HG02943 (cell line): Measurements from ENCODE around the gene RALGDS.

Experiments used
- ATAC-seq: cut with Tn5 transposase; IDR thresholded peaks from one replicate; pipeline ENCODE4 v1.9.1; 2021; ENCODE audit warnings: mild to moderate bottlenecking, low read depth, moderate library complexity; ENCODE audit not compliant: unreplicated experiment

Gene RALGDS

DNA sequence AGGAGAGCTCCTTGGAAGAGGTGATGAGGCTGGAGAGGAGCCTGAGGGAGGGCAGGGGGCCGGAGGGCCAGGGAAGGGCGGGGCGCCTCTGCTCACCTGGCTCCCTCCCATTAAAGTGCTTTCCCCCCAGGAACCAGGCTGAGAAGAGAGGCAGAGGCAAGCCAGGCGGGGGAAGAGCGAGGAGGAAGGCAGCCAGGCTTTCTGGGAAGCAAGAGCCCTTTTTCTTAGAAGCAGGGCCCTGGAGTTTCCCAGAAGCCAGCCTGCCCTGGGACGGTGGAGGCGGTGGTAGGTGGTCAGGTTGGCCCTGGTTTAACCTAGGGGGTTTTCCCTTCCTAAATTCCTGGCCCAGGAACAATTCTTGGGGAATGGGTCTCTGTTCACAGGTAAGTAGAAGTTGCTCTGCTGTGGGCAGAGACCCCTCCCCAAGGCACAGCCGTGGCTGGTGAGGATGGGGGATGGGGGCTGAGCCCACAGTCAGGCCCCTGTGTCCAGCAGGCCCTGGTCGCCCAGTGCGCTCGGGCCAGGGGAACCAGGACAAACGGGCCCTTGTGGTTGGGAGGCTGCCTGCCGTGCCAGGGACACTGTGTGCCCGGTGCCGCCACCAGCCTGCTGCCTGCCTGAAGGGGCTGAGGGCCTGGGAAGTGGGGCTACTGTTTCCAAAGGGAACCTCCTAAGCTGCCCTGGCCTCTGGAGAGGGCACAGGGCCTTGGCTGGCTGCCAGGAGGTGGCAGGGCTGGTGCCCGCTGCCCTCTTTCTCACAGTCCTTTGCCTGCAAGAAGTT, 16.6 kb upstream of the RALGDS start:
- no peak for ATAC-seq

DNA sequence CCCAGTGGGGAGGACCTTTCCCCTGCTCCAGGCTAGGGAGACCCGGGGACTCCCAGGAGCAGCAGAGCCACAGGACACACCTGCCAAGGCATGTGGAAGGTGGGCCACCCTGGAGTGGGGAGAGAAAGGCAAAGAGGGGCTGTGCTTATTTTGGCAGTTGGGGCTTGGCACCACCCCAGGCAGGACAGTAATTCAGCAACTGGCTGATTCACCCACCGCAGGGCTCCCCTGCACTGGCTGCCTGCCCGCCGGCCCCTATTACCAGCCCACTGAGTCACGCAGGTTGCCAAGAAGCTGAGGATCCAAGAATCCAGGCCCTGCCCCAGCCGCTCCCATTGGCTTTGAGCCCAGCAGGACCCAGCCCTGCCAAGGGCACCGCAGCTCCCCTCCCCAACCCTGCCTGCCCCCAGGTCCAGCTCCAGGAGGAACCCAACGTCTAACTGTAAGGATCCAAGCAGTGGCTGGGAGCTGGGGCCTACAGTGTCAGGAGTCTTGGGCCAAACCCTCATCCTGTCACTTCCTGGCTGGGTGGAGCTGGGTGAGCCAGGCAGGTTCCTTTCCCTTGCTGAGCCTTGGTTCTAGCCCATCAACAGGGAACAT, 14.2 kb upstream of the RALGDS start:
- no peak for ATAC-seq

DNA sequence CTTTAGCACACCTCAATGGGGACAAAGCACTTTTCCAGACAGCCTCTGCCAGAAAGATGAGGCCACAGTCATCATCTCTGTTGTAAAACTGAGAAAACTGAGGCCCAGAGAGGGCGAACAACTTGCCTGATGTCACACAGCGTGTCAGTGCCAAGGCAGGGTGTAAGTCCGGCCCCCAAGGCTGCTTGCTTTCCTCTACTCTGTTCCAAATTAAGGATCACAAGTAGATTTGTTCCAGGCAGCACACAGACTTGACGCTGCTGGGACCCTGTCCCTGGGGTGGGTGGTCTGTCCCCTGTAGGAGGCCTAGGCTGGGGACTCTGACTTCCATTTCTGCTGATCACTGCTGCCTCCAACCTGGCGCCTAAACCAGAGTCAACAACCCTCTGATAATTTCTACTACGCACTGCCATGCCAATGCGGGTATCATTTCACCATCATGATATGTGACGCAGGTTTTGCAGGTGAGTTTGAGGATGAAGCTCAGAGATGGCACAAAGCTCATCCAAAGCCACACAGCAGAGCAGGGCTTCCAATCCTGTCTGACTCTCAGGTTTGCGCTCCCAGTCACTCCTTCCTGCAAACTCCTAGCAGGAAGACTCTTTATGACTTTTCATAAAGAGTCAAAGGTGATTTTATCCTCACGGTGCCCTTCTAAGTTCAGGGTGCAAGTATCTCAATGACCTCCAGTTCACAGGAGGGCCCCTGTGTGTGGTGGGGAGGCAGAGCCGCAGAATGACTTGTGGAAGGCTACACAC, 13.5 kb upstream of the RALGDS start:
- no peak for ATAC-seq

DNA sequence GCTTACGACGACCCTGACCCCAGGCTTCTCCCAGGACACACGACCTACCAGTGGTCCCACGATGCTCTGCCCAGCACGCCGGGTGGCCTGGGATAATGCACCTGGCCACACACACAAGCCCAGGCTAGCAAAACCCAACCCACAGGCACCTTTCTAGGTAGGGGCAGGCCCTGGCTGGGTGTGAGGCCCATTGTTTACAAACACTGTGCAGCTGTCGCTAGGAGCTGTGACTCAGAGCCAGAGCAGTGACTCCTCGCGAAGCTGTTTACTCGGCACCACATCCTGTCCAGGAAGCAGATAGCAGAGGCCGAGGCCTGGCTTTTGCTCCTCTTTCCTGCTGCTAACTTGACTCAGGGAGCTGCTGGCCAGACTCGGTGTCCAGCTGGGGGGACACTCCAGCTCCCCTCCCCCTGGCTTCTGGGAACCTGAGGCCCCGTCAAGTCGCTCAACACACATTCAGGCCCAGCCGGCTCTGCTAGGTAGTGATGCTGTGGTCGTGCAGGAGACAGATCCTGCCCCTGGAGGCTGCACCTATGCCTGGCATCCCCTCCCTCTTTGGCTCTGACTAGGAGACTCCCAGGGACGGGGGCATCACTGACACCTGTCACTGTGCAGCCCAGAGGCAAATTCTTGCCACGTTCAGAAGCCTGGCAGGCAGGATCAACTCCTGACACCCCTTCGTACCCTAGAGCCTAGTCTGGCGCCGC, 12.8 kb upstream of the RALGDS start:
- peak; percentile 76 for ATAC-seq

DNA sequence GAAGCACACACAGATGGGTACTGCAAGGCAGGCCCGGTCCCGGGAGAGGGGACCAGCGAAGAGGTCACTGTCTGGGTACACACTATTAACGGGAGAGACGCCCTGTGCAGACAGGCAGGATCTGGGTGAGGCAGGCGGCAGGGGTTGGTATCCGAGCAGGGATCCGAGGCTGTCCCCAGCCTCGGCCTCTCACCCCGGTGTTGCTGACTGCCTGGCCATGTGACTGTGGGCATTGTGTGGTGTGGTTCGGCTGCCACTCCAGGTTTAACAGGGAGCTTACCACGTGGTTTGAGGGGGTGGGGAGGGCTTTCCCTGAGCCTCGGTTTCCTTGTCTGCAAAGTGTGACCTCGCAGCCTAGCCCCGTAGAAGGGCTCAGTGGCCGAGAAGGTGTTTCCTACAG, 11.1 kb upstream of the RALGDS start:
- ATAC-seq, result no peak

DNA sequence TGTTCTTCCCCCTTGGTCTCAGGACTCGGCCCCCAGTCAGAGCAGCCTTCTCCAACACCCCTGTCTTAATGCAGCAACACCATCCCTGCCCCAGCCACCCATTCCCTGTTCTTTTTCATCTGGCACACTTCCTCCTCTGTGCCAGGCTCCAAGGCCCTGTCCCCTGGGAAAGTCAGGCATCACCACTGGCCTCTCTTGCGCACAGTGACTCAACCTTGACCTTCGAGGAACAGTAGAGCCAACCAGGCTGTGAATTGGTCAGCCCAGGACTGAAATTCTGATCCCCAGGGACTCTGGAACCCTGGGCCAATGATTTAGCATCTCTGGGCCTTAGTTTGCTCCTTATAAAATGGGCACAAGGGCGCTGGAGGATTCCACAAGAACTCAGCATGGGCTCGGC, 10.5 kb upstream of the RALGDS start:
- no peak for ATAC-seq

DNA sequence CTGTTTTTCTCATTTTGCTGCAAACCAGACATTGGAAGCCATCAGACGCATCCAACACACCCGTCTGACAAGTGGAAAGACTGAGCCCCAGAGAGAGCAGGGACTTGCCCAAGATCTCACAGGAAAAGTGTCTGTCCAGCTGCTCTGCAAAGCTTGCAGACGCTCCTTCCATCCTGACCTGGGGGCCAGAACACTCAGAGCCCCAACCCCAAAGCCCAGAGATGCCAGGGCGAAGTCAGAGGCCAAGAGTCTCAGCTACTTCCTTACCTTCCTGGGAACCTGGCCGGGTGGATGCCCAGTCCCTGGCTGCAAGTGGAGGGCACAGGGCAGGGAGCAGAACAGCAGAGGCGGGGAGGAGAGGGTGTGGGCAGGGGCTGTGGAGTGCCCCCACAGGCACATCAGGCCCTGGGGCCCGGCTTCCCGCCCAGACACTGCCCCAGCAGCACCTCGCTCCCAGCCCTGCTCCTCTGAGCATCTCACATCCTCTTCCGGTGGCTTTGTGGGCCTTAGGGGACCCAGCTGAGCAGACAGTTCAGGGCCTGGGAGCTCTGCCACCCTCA, 9.7 kb upstream of the RALGDS start:
- no peak for ATAC-seq

DNA sequence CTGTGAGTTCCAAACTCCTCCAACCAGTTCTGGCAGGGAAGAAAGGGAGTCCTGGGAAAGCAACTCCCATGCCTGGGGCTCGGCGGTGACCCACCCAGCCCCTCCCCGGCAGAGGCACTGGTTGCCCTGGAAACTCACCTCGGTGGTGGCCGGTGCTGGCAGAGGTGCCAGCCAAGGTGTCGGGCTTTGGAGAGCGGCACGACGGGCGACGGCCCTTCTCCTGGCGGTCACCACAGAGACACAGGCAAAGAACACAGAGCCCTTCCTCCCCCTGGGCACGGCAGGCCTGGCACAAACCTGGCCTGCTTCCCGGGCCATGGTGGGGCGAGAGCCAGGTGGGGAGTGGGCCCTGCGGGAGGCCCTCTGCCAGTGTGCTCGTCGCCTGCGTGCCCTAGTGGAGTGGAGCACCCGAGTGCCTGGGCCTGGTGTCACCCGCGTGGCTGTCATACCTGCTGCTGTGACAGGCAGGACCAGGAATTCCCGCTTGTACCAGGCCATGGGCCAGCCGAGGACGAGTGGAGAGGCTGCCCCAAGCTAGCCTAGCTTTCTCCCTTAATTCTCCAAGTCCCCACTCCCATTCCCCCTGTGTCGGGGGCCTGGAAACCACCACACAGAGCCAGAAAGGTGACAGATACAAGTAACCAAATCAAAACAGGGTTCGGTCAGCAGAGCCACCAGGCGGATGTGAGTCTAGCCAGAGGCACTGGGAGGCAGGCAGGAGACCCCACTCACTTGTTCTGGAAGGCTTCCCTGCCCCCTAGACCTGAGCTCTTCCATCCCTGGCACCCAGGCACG, 8.2 kb upstream of the RALGDS start:
- ATAC-seq, result no peak

DNA sequence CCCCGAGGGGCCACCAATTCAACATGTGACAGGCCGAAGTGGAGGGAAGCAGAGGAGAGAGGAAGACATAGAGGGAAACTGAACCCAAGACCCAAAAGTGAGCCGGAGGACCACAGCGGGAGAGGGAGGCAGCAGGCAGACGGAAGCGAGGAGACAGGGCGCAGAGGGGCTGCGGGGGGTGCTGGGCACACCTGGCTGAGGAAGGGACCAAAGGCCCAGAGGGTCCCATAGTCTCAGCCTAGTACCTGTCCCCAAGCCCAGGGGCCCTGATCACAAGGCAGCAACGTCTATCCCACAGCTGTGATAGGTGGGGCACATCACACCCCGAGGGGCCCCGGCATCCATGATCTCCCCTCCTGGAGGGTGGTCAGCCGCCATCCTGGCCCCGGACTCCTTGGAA, 7.1 kb upstream of the RALGDS start:
- no peak for ATAC-seq

DNA sequence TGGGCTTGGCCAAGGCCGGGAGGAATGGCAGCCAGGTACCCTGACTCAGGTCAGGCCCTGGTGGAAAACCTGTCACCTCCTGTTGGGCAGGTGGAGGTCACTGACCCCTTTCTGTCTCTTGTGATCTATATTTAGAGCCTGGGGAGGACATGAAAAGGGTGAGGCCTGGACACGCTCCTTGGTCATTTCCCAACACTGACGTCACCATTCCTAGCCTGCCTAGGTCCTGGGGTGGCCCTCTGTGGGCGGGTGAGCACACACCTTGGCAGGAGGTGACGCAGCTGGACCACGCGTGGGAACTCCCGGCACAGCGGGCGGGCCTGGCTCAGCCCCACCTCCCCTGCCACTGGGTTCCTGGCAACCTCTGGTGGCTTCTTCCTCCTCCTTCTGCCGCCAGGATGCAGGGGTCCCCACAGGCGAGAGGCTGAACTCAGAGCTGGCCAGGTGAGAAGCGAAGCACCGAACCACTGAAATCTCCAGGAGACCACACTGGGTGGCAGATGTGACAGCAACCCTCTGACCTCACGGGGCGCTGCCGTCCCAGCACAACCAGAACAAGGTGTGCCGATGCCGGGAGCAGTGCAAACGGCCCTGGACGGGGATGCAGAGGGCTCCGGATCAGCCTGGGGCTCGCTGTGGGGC, 6.4 kb upstream of the RALGDS start:
- no peak for ATAC-seq

DNA sequence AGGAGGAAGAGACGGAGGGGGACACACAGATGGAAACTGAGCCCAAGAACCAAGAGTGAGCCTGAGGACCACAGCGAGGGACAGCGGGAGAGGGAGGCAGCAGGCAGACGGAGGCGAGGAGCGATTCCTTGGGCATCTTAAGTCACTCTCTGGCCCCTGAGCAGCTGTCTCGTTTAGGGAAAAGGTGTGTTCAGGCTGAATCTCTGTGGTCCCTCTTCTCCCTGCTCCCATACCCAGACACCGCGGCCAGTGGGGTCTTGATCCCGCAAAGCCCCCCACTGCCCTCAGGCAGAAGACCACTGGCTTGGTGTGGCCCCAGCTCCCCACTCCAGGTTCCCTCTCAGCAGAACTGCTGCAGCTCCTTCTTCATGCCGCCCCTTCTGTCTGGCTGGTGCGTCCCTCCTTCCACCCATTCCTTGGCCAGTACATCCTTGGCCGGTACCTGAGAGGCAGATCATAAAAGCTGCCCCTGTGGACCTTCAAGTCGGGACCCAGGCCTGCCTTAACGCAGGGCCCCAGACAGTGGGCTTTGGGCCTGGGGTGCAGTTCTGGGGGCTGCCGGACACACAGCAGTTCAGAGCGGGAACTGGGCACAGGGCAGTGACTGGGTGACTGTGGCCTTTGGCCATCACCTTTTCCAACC, 5.8 kb upstream of the RALGDS start:
- no peak for ATAC-seq

DNA sequence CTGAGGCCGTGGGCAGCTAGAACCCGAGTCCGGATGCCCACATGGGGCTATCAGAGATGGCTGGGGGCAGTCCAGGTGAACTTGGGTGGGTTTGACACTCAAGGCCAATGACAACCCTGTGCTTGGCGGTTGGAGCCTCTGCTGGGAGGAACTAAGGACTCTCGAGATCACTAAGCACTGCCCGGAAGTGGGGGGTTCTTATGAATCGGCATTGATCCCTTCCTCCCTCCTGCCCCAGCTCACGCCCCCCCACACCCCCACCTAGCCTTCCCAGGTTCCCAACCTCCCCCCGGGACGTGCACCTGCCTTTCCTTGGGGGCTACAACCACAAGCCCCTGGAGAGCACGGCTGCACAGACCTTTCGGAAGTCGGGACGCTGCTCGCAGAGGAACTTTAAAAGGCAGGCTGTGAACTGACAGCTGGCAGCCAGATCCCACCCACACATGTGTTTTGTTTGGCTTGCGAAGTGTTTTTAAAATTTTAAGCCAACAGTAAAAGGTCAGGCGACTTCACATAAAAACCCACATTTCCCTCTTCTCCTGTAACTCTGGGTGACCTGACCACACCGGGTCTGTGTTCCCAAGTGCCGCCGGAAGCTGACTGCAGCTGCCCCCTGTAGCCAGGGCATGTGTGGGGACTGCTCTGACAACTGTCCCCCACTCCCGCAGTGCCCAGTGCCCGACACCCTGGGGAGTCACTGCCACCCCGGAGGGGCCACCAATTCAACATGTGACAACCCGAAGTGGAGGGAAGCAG, 5.1 kb upstream of the RALGDS start:
- ATAC-seq, result no peak

DNA sequence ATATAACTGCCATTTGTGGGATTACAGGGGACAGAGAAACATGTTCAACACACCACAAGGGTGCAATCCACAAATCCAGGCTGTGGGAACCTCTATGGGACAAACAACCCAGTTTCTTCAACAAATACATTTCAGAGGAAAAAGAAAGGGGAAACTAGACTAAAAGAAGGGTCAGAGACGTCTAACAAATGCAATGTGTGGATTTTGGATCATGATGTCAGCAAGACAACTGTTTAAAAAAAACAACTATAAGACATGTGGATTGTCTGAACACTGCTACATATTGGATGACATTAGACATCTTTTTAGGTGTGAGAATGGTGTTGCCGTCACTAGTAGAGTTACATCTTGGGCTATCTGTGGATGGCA, 3.9 kb upstream of the RALGDS start:
- ATAC-seq, result no peak

DNA sequence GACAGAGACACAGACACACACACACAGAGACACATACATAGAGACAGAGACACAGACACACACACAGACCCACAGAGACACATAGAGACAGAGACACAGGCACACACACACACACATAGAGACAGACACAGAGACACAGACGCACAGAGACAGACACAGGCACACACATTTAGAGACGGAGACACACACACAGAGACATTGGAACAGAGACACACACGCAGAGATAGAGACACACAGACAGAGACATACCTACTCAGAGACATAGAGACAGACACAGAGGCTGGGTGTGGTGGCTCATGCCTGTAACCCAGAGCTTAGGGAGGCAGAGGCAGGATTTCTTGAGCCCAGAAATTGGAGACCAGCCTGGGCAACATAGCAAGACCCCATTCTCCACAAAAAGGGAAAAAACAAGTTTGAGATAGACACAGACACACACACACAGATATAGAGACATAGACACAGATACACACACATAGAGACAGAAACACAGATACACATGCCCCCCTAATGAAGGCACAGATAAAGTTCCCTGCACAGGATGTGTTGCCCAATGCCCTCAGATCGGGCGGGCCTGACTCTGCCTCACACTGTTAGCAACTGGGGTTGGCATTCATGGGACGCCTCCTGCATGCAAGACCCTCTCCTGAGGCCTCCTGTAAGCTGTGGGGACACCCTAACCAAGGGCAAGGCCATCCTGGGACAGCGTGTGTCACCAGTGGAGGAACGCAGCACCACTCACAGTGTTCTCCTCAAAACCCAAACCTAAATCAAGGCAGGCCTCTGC, 3.3 kb upstream of the RALGDS start:
- ATAC-seq, result no peak

DNA sequence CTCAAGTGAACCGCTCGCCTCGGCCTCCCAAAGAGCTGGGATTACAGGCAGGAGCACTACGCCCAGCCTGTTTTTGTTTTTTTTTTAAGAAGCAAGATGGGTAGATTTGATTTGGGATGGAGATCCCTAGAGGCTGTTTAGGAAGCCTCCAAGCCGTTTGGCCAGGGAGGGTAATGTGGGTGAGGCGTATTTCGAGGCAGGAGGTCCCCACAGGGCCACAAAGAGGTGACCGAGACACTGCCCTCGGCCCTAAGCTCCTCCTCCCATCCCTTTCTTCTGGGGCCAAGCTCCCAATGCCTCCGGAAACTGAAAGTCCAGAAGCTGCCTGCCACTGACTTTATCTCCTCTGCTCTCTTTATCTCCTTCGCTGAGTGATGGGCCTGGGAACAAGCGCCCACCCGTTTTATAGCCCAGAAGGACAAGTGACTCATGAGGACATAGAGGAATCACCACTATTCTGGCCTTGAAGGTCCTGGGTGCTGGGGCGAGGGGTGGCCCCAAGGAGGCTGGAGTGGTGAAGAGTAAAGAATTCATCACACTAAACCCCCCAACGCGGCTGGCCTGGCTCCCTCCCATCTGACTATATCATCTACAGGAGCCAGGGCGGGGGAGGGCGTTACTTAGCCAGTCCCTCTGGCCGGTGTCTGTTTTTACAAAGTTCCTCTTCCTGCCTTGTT, 2.0 kb upstream of the RALGDS start:
- no peak for ATAC-seq

DNA sequence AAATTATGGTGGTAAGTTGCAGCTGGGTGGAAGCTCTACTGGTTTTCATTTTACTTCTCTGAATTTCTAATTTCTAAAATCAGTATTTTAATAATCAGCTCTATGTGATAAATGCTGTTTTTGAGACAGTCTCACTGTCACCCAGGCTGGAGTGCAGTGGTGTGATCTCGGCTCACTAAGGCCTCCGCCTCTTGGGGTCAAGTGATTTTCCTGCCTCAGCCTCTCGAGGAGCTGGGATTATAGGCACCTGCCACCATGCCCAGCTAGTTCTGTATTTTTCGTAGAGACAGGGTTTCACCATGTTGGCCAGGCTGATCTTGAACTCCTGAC, 1.5 kb upstream of the RALGDS start:
- ATAC-seq, result no peak

DNA sequence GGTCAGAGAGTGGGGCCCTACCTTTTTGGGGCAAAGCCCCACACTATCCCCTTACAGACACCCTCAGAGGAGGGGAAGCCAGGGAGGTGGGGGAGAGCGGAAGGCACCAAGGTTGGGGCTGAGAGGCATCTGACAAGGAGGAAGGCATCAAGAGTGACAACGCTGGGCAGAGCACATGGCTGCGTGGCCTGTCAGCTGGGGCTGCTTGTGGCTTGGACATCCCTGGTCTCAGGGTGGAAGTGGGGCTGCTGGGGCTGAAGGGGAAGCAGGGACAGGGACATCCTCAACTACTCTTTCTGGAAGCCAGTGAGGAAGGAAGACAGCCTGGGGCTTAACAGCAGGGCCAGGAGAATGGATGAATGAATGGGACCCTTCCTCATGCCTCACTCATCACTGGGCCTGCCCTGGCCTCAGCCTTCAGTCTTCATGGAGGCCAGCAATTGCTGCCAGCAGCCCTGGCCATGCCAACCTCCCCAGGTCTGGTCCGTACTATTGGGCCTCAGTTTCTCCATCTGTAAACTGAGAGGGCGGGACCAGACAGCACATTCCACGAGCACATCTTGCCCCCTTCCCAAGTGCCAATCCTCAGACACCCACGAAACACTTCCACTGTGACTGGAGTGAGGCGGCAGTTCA, 993 bp upstream of the RALGDS start:
- ATAC-seq, result no peak
